Inferior parietal cortex (tissue), 1 donor: ENCODE measurements around the gene ANKRD53.

Source experiments
- DNase-seq: peaks from one replicate; pipeline ENCODE4 v3.0.0-alpha.2; 2016; ENCODE audit errors: extremely low spot score

Gene ANKRD53

GRCh38 chr2:70965506-70965905 lies 12.9 kb upstream of the ANKRD53 start:
- DNase-seq: no peak

- DNase-seq: no peak
These were observed 11.7 kb upstream of the ANKRD53 start for GRCh38 chr2:70966681-70967080.

GRCh38 chr2:70967189-70967588 lies 11.2 kb upstream of the ANKRD53 start:
- no peak for DNase-seq

GRCh38 chr2:70974592-70974991 lies 3.8 kb upstream of the ANKRD53 start:
- DNase-seq: no peak

- DNase-seq: no peak
These were observed 3.2 kb upstream of the ANKRD53 start for GRCh38 chr2:70975237-70975636.

- DNase-seq: no peak
These were observed 725 bp upstream of the ANKRD53 start for GRCh38 chr2:70977605-70978205.

- no peak for DNase-seq
These were observed 704 bp downstream of the ANKRD53 start for GRCh38 chr2:70979180-70979488.

GRCh38 chr2:70979626-70980025 lies 1.2 kb downstream of the ANKRD53 start:
- no peak for DNase-seq

- no peak for DNase-seq
These were observed 3.0 kb downstream of the ANKRD53 start for GRCh38 chr2:70981421-70981820.

GRCh38 chr2:70981866-70982810 lies 3.7 kb downstream of the ANKRD53 start:
- no peak for DNase-seq

- no peak for DNase-seq
These were observed 4.5 kb downstream of the ANKRD53 start for GRCh38 chr2:70982971-70983370.

- DNase-seq: no peak
These were observed 5.2 kb downstream of the ANKRD53 start for GRCh38 chr2:70983506-70984227.

GRCh38 chr2:70984228-70984575 lies 5.8 kb downstream of the ANKRD53 start:
- no peak for DNase-seq

GRCh38 chr2:70984576-70985282 lies 6.3 kb downstream of the ANKRD53 start:
- no peak for DNase-seq

GRCh38 chr2:70985283-70985688 lies 6.9 kb downstream of the ANKRD53 start:
- DNase-seq: no peak

- DNase-seq: no peak
These were observed 7.5 kb downstream of the ANKRD53 start for GRCh38 chr2:70985956-70986355.

GRCh38 chr2:70986499-70987189 lies 8.2 kb downstream of the ANKRD53 start:
- DNase-seq: no peak

- DNase-seq: no peak
These were observed 9.0 kb downstream of the ANKRD53 start for GRCh38 chr2:70987386-70987785.

- no peak for DNase-seq
These were observed 9.7 kb downstream of the ANKRD53 start for GRCh38 chr2:70988151-70988550.

GRCh38 chr2:70988726-70989648 lies 10.6 kb downstream of the ANKRD53 start:
- DNase-seq: no peak
